NCI-H748 (cell line): ENCODE data around the gene MME.
"Not testable (repeated sequence)": the region's sequence is repeated elsewhere in the genome, so short reads cannot be mapped to it uniquely, and the experiment has no call there.

Experiments
- DNase-seq: peaks from one replicate; lab custom pipeline; 2025; ENCODE audit not compliant: unreplicated experiment; lab: John Stamatoyannopoulos, UW

MME gene

GRCh38 chr3:155083313-155083905 is 3.3 kb downstream of the MME start:
- no peak for DNase-seq

GRCh38 chr3:155084567-155084966 is 4.4 kb downstream of the MME start:
- no peak for DNase-seq

GRCh38 chr3:155086051-155086450 is 5.9 kb downstream of the MME start:
- DNase-seq, result no peak

- no peak for DNase-seq
Measured at GRCh38 chr3:155088706-155089345, 8.7 kb downstream of the MME start.

- DNase-seq, result no peak
Measured at GRCh38 chr3:155089495-155089894, 9.4 kb downstream of the MME start.

- DNase-seq, result peak; percentile 2
Measured at GRCh38 chr3:155093261-155093660, 13.1 kb downstream of the MME start.

- no peak for DNase-seq
Measured at GRCh38 chr3:155096303-155097008, 16.3 kb downstream of the MME start.

GRCh38 chr3:155097009-155097349 is 16.9 kb downstream of the MME start:
- no peak for DNase-seq

GRCh38 chr3:155101398-155101797 is 21.3 kb downstream of the MME start:
- DNase-seq, result no peak

GRCh38 chr3:155102329-155102728 is 22.2 kb downstream of the MME start:
- no peak for DNase-seq

GRCh38 chr3:155103686-155104085 is 23.6 kb downstream of the MME start:
- DNase-seq, result no peak

- DNase-seq, result no peak
Measured at GRCh38 chr3:155106119-155106518, 26.0 kb downstream of the MME start.

GRCh38 chr3:155110022-155110421 is 29.9 kb downstream of the MME start:
- DNase-seq, result no peak

GRCh38 chr3:155110996-155111901 is 31.1 kb downstream of the MME start:
- no peak for DNase-seq

GRCh38 chr3:155111971-155112370 is 31.9 kb downstream of the MME start:
- DNase-seq, result no peak

GRCh38 chr3:155112661-155113389 is 32.7 kb downstream of the MME start:
- DNase-seq, result no peak

GRCh38 chr3:155124745-155125144 is 44.6 kb downstream of the MME start:
- not testable (repeated sequence) for DNase-seq

- DNase-seq, result no peak
Measured at GRCh38 chr3:155129396-155129795, 49.3 kb downstream of the MME start.

- no peak for DNase-seq
Measured at GRCh38 chr3:155130001-155130400, 49.9 kb downstream of the MME start.

- DNase-seq, result no peak
Measured at GRCh38 chr3:155131104-155131503, 51.0 kb downstream of the MME start.

- DNase-seq, result not testable (repeated sequence)
Measured at GRCh38 chr3:155134311-155134710, 54.2 kb downstream of the MME start.
